Nephron progenitor cell (in vitro differentiated cells): Measurements from ENCODE around the gene POLR2C.

Experiments used
- DNase-seq: peaks from one replicate; pipeline ENCODE4 v3.0.0; 2021
- H3K27ac Mint-ChIP-seq: 2 replicates; pipeline ENCODE4 v1.8.0; 2021; ENCODE audit warnings: mild to moderate bottlenecking, moderate library complexity, mixed read lengths
- H3K27me3 Mint-ChIP-seq: 2 replicates; pipeline ENCODE4 v1.8.0; 2021; ENCODE audit warnings: mild to moderate bottlenecking, low read depth, mixed read lengths; ENCODE audit not compliant: poor library complexity
- H3K36me3 Mint-ChIP-seq: 2 replicates; pipeline ENCODE4 v1.8.0; 2021; ENCODE audit warnings: low read depth, mixed read lengths
- H3K4me1 Mint-ChIP-seq: 2 replicates; pipeline ENCODE4 v1.8.0; 2021; ENCODE audit warnings: mixed read lengths
- H3K4me3 Mint-ChIP-seq: 2 replicates; pipeline ENCODE4 v1.8.0; 2021; ENCODE audit warnings: mild to moderate bottlenecking, moderate library complexity, mixed read lengths
- H3K9me3 Mint-ChIP-seq: 2 replicates; pipeline ENCODE4 v1.8.0; 2021; ENCODE audit warnings: mild to moderate bottlenecking, moderate library complexity, mixed read lengths
- TF ChIP-seq, protein P1 (sequence below): fragments of 200-600 bp; sonication (generic); IDR thresholded peaks from 2 replicates; pipeline ENCODE4 v1.5.0; 2021; ENCODE audit warnings: antibody characterized with exemption

The POLR2C gene

DNA sequence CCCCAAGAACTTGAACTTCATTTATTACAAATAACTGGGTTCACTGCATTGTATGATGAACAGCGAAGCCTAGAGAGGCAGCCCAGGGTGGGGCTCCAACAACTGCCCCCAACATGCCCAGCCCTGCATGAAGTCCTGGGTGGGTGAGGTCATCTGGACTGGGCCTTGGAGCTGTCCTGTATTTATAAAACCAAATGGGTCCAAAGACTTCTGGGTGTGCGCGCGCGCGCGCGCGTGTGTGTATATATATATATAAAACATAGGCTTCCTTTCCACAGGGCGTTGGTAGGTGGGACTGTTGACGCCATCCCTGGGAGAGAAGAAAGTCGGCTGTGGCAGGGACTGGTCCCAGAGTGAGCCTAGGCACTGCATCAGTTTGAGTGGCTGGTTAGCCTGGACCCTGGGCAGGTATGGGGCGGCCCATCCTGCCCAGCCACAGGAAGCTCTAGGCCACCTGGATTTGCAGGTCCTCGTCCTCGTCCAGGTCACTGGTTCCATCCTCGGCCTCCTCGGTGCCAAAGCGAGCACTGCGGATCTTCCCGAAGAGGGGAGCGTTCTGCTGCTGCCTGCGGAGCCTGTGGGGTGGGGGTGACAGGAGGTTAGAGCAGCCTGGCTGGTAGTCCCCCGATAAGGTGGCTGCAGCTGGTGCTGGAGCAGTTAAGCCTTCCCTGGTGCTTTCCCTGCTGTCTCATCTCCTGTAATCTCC, 50.0 kb downstream of the POLR2C start:
- DNase-seq, result no peak
- Mint-ChIP-seq H3K4me3 (no peak overlapping the region), H3K27ac (no peak overlapping the region), H3K4me1 (peaks cover 56% of the 10 kb centered on the region), H3K36me3 (peaks cover 10% of the 10 kb centered on the region), H3K27me3 (peaks cover 4% of the 10 kb centered on the region), H3K9me3 (no peaks in the 10 kb centered on the region)
- TF ChIP-seq, protein P1, sequence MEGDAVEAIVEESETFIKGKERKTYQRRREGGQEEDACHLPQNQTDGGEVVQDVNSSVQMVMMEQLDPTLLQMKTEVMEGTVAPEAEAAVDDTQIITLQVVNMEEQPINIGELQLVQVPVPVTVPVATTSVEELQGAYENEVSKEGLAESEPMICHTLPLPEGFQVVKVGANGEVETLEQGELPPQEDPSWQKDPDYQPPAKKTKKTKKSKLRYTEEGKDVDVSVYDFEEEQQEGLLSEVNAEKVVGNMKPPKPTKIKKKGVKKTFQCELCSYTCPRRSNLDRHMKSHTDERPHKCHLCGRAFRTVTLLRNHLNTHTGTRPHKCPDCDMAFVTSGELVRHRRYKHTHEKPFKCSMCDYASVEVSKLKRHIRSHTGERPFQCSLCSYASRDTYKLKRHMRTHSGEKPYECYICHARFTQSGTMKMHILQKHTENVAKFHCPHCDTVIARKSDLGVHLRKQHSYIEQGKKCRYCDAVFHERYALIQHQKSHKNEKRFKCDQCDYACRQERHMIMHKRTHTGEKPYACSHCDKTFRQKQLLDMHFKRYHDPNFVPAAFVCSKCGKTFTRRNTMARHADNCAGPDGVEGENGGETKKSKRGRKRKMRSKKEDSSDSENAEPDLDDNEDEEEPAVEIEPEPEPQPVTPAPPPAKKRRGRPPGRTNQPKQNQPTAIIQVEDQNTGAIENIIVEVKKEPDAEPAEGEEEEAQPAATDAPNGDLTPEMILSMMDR, result no peak

GRCh38 chr16:57513371-57514102, 51.1 kb downstream of the POLR2C start:
- DNase-seq, result peak; percentile 52
- Mint-ChIP-seq H3K9me3 (no peaks in the 10 kb centered on the region), H3K4me3 (no peak overlapping the region), H3K27ac (peak overlapping the region; percentile 61), H3K36me3 (peaks cover 10% of the 10 kb centered on the region), H3K4me1 (peaks cover 46% of the 10 kb centered on the region), H3K27me3 (peaks cover 1% of the 10 kb centered on the region)
- TF ChIP-seq, protein P1, result no peak

GRCh38 chr16:57514371-57514770, 51.9 kb downstream of the POLR2C start:
- TF ChIP-seq, protein P1, result no peak
- no peaks in the 10 kb centered on the region for H3K9me3 Mint-ChIP-seq
- H3K27ac Mint-ChIP-seq, result no peak overlapping the region
- H3K4me1 Mint-ChIP-seq, result peaks cover 40% of the 10 kb centered on the region
- H3K27me3 Mint-ChIP-seq, result no peaks in the 10 kb centered on the region
- H3K36me3 Mint-ChIP-seq, result peaks cover 16% of the 10 kb centered on the region
- no peak for DNase-seq
- no peak overlapping the region for H3K4me3 Mint-ChIP-seq

GRCh38 chr16:57514791-57515600, 52.5 kb downstream of the POLR2C start:
- no peak overlapping the region for H3K4me3 Mint-ChIP-seq
- H3K4me1 Mint-ChIP-seq, result peaks cover 38% of the 10 kb centered on the region
- H3K27ac Mint-ChIP-seq, result no peak overlapping the region
- peaks cover 16% of the 10 kb centered on the region for H3K36me3 Mint-ChIP-seq
- no peaks in the 10 kb centered on the region for H3K9me3 Mint-ChIP-seq
- TF ChIP-seq, protein P1, result no peak
- H3K27me3 Mint-ChIP-seq, result no peaks in the 10 kb centered on the region
- DNase-seq, result no peak

DNA sequence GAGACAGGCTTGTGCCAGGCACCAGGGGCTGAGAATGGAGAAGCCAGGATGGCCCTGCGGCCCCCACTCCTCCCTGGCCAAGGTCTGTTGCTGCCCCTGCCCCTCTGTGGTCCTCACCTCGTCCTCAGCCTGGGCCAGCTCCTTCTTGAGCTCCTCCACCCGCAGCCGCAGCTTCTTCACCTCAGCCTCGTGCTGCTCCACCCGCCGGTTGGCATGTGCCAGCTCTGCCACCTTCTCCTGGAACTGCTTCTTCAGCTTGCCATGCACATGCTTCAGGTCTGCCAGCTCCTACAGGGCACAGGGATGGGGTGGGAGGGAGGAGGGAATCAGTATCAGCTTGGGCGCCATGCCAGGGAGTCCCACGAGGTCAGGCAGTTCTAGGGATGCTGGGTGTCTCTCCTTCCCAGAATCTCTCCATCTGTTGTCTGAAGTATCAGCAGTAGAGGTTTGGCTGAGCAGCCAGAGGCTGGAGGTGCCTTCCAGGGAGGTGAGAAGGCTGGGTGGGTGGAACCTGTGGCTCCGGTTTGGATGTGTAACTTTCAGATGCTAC, 53.8 kb downstream of the POLR2C start:
- Mint-ChIP-seq H3K9me3 (no peaks in the 10 kb centered on the region), H3K27me3 (no peaks in the 10 kb centered on the region), H3K4me3 (no peak overlapping the region), H3K36me3 (peaks cover 16% of the 10 kb centered on the region), H3K4me1 (peaks cover 29% of the 10 kb centered on the region), H3K27ac (no peak overlapping the region)
- TF ChIP-seq, protein P1, result no peak
- DNase-seq, result no peak
